NB4 (cell line): ENCODE measurements around the gene AKAP6.

Source experiments
- MAX ChIP-seq: IDR thresholded peaks from 2 replicates; pipeline ENCODE4 v1.6.1; 2011; ENCODE audit warnings: low read depth, low read length
- POLR2A ChIP-seq: IDR thresholded peaks from 2 replicates; pipeline ENCODE4 v1.6.1; 2011; ENCODE audit warnings: mild to moderate bottlenecking; ENCODE audit not compliant: insufficient read length; ENCODE audit errors: extremely low read depth
- TF ChIP-seq, protein P1 (sequence below): IDR thresholded peaks from one replicate; pipeline ENCODE4 v1.5.1; 2012; ENCODE audit warnings: low read depth, low read length

GRCh38 chr14:32645551-32645950 lies 316.5 kb downstream of the AKAP6 start:
- no peak for TF ChIP-seq POLR2A
- TF ChIP-seq, protein P1, sequence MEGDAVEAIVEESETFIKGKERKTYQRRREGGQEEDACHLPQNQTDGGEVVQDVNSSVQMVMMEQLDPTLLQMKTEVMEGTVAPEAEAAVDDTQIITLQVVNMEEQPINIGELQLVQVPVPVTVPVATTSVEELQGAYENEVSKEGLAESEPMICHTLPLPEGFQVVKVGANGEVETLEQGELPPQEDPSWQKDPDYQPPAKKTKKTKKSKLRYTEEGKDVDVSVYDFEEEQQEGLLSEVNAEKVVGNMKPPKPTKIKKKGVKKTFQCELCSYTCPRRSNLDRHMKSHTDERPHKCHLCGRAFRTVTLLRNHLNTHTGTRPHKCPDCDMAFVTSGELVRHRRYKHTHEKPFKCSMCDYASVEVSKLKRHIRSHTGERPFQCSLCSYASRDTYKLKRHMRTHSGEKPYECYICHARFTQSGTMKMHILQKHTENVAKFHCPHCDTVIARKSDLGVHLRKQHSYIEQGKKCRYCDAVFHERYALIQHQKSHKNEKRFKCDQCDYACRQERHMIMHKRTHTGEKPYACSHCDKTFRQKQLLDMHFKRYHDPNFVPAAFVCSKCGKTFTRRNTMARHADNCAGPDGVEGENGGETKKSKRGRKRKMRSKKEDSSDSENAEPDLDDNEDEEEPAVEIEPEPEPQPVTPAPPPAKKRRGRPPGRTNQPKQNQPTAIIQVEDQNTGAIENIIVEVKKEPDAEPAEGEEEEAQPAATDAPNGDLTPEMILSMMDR = no peak
- no peak for TF ChIP-seq MAX
